PC-9 (cell line): ENCODE measurements around the gene DLG1.

ENCODE experiments used
- EZH2 ChIP-seq: fragments of 200-600 bp; sonication (generic); IDR thresholded peaks from 2 replicates; pipeline ENCODE4 v1.8.0; 2017; ENCODE audit warnings: antibody characterized with exemption, low read depth
- TF ChIP-seq, protein P1 (sequence below): fragments of 200-600 bp; sonication (generic); conservative IDR thresholded peaks from 2 replicates; pipeline ENCODE4 v1.6.1; 2017; ENCODE audit warnings: mixed run types, antibody characterized with exemption, mild to moderate bottlenecking, moderate library complexity

GRCh38 chr3:196997311-196997710 lies 301.1 kb downstream of the DLG1 start:
- TF ChIP-seq, protein P1, sequence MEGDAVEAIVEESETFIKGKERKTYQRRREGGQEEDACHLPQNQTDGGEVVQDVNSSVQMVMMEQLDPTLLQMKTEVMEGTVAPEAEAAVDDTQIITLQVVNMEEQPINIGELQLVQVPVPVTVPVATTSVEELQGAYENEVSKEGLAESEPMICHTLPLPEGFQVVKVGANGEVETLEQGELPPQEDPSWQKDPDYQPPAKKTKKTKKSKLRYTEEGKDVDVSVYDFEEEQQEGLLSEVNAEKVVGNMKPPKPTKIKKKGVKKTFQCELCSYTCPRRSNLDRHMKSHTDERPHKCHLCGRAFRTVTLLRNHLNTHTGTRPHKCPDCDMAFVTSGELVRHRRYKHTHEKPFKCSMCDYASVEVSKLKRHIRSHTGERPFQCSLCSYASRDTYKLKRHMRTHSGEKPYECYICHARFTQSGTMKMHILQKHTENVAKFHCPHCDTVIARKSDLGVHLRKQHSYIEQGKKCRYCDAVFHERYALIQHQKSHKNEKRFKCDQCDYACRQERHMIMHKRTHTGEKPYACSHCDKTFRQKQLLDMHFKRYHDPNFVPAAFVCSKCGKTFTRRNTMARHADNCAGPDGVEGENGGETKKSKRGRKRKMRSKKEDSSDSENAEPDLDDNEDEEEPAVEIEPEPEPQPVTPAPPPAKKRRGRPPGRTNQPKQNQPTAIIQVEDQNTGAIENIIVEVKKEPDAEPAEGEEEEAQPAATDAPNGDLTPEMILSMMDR = no peak
- no peak for TF ChIP-seq EZH2
